HFF-Myc (cell line): ENCODE measurements around the gene DTWD2.
"Not testable (repeated sequence)": the region's sequence is repeated elsewhere in the genome, so short reads cannot be mapped to it uniquely, and the experiment has no call there.

Experiments
- DNase-seq: peaks from one replicate; pipeline ENCODE4 v3.0.0-alpha.2; 2011; ENCODE audit warnings: low read depth; ENCODE audit errors: extremely low read depth
- H3K4me3 ChIP-seq: replicated peaks from 2 replicates; pipeline ENCODE4 v1.5.1; 2011; ENCODE audit warnings: low read depth, mild to moderate bottlenecking, control low read depth, low read length
- CTCF ChIP-seq: IDR thresholded peaks from 2 replicates; pipeline ENCODE4 v1.5.1; 2012; ENCODE audit warnings: mild to moderate bottlenecking, low read depth, low read length, control low read depth; ENCODE audit errors: missing control alignments

DTWD2 gene

DNA sequence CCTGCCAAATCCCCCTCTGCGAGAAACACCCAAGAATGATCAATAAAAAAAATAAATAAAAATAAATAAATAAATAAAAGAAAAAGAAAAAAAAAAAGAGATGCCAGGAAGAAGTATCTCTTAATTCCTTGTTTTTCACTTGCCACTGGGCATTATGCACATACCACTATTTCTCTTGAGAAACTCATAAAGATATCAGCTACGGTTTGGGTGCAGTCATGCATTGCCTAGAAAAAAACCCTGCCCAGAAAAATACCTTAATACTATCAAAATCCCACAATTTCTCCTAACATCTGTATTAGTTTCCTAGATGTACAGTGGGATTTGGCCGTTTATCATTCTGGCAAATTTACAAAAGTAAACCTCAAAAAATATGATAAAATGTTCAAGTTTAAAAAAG, 22.5 kb downstream of the DTWD2 start:
- TF ChIP-seq CTCF = no peak
- DNase-seq = no peak
- no peak overlapping the region for H3K4me3 ChIP-seq

DNA sequence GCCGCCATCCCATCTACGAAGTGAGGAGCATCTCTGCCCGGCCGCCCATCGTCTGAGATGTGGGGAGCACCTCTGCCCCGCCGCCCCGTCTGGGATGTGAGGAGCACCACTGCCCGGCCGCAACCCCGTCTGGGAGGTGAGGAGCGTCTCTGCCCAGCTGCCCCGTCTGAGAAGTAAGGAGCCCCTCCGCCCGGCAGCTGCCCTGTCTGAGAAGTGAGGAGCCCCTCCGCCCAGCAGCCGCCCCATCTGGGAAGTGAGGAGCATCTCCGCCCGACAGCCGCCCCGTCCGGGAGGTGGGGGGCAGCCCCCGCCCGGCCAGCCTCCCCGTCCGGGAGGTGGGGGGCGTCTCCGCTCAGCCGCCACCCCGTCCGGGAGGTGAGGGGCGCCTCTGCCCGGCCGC, 23.4 kb downstream of the DTWD2 start:
- not testable (repeated sequence) for H3K4me3 ChIP-seq, DNase-seq

DNA sequence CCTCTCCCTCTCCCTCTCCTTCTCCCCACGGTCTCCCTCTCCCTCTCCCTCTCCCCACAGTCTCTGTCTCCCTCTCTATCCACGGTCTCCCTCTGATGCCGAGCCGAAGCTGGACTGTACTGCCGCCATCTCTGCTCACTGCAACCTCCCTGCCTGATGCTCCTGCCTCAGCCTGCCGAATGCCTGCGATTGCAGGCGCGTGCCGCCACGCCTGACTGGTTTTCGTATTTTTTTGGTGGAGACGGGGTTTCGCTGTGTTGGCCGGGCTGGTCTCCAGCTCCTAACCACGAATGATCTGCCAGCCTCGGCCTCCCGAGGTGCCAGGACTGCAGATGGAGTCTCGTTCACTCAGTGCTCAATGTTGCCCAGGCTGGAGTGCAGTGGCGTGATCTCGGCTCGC, 24.0 kb downstream of the DTWD2 start:
- not testable (repeated sequence) for DNase-seq, H3K4me3 ChIP-seq

DNA sequence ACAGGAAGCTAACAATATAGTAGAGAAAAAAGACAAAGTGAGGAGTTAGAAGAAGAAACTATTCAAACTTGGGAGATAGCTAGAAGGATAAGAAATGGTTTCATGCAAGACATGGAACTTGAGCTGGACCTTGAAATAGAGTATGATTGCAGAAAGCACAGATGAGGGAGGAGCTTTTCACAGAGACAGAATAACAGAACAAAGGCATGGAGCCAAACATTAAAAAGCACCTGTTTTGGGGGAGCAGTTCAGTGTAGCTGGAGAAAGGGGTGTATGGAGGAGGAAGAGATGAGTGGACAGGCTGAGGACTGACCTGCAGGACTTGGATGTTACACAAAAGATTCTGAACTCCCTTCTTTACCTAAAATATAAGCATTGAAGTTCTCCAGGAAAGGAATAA, 25.2 kb downstream of the DTWD2 start:
- H3K4me3 ChIP-seq = no peak overlapping the region
- no peak for DNase-seq
- TF ChIP-seq CTCF = no peak

- TF ChIP-seq CTCF = no peak
- DNase-seq = no peak
- no peak overlapping the region for H3K4me3 ChIP-seq
Measured at GRCh38 chr5:118960557-118960956, 27.8 kb downstream of the DTWD2 start.

DNA sequence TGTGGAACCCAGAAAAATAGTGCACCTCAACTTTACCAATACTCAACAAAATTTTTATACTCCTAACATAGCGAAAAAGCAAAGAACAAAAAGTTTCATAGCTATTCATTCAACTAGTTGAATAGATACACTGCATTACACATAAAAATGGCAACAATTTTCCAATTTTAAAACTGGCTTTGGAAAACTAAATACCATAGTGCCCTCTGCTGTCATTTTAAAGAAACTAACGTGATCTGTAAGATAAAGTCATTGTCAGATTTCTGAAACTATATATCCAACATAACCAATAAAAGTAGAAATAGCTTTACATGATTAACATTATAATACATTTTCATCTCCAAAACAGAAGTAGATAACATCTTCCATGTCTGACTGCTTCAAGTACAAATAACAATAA, 31.6 kb downstream of the DTWD2 start:
- no peak for TF ChIP-seq CTCF
- DNase-seq = no peak
- no peak overlapping the region for H3K4me3 ChIP-seq

DNA sequence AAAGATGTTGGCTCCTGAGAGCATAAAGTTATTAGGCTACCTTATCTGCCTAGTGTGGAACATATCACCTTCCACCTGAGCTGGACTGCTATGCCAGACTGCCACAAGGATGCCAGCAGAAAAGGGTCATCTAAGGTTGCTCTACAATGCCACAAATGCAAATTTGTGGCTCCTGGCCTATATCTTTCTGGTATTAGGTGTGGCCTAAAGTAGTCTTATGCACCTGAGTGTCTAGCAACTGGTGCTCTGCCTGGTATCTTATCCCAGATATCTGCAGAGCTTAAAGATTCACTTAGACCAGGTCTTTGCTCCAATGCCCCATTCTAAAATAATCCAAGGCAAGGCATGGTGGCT, 34.7 kb downstream of the DTWD2 start:
- no peak for TF ChIP-seq CTCF
- H3K4me3 ChIP-seq = no peak overlapping the region
- no peak for DNase-seq

- no peak for DNase-seq
- no peak for TF ChIP-seq CTCF
- H3K4me3 ChIP-seq = no peak overlapping the region
Measured at GRCh38 chr5:118952992-118953651, 35.2 kb downstream of the DTWD2 start.

DNA sequence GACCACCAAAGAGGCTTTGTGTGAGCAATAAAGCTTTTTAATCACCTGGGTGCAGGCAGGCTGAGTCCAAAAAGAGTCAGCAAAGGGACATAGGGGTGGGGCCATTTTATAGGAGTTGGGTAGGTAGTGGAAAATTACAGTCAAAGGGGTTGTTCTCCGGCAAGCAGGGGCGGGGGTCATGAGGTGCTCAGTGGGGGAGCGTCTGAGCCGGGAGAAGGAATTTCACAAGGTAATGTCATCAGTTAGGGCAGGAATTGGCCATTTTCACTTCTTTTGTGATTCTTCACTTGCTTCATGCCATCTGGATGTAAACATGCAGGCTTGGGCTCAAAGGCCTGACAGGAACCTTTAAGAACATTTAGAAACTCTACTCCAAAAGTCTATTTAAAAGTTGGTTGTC, 36.0 kb downstream of the DTWD2 start:
- not testable (repeated sequence) for H3K4me3 ChIP-seq, DNase-seq

DNA sequence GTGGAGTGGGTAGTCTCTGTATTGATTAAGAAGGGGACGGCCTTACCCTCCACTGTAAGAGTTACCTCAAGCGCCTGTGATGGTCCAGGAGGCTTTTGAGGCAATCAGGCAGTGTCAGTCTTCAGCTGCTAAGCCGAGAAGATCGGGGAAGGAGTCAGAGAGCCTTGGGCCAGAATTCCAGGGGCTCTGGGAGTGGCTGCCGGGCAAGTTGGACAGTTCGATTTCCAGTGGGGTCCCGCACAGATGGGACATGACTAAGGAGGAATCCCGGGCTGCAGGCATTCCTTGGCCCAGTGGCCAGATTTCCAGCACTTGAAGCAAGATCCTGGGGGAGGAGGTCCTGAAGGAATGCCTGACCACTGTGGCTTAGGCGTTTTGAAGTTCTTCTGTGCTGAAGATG, 38.0 kb downstream of the DTWD2 start:
- not testable (repeated sequence) for DNase-seq, H3K4me3 ChIP-seq
